HG02571 (cell line): Measurements from ENCODE around the gene DNAJB9.
A peak's percentile ranks its signal among the peaks of the same experiment; 100 is the strongest.

Source experiments
- ATAC-seq: cut with Tn5 transposase; IDR thresholded peaks from one replicate; pipeline ENCODE4 v1.9.1; 2021; ENCODE audit warnings: mild to moderate bottlenecking, moderate library complexity; ENCODE audit not compliant: unreplicated experiment

DNAJB9 gene

GRCh38 chr7:108604307-108605077, 34.8 kb downstream of the DNAJB9 start:
- no peak for ATAC-seq

GRCh38 chr7:108605559-108606201, 36.0 kb downstream of the DNAJB9 start:
- ATAC-seq: no peak

- ATAC-seq: no peak
Measured at GRCh38 chr7:108609643-108610042, 40.0 kb downstream of the DNAJB9 start.

GRCh38 chr7:108611268-108611667, 41.6 kb downstream of the DNAJB9 start:
- no peak for ATAC-seq

- no peak for ATAC-seq
Measured at GRCh38 chr7:108613147-108613948, 43.7 kb downstream of the DNAJB9 start.

- ATAC-seq: no peak
Measured at GRCh38 chr7:108613949-108614381, 44.3 kb downstream of the DNAJB9 start.

- ATAC-seq: no peak
Measured at GRCh38 chr7:108614896-108615295, 45.2 kb downstream of the DNAJB9 start.

GRCh38 chr7:108618056-108618455, 48.4 kb downstream of the DNAJB9 start:
- ATAC-seq: no peak

- peak; percentile 57 for ATAC-seq
Measured at GRCh38 chr7:108623220-108623619, 53.5 kb downstream of the DNAJB9 start.
